NCI-H345 treated with DMSO at 0.1 percent for 48 hours (cell line): ENCODE measurements around the gene AP2A1.
"Not testable (repeated sequence)": the region's sequence is repeated elsewhere in the genome, so short reads cannot be mapped to it uniquely, and the experiment has no call there.

Experiments
- DNase-seq: peaks from one replicate; lab custom pipeline; 2025; ENCODE audit not compliant: unreplicated experiment; lab: John Stamatoyannopoulos, UW

Gene AP2A1

GRCh38 chr19:49811328-49811727 lies 44.5 kb downstream of the AP2A1 start:
- no peak for DNase-seq

GRCh38 chr19:49812452-49812996 lies 45.7 kb downstream of the AP2A1 start:
- no peak for DNase-seq

- peak; percentile 92 for DNase-seq
Observed at GRCh38 chr19:49812997-49813861, 46.4 kb downstream of the AP2A1 start, which contains the start of gene FUZ. Gene FUZ (minus strand): TSS chr19:49813292. CDS start chr19:49813106, 186 bp downstream.

GRCh38 chr19:49814010-49814409 lies 47.2 kb downstream of the AP2A1 start:
- DNase-seq = peak; percentile 2

GRCh38 chr19:49816590-49816989 lies 49.8 kb downstream of the AP2A1 start:
- DNase-seq = no peak

- peak; percentile 61 for DNase-seq
Observed at GRCh38 chr19:49817964-49818648, 51.3 kb downstream of the AP2A1 start, which contains the start of gene MED25. Gene MED25 (plus strand): TSS chr19:49818289. CDS start chr19:49818342, 53 bp downstream.

- no peak for DNase-seq
Observed at GRCh38 chr19:49818649-49819370, 52.0 kb downstream of the AP2A1 start.

- not testable (repeated sequence) for DNase-seq
Observed at GRCh38 chr19:49819452-49820115, 52.8 kb downstream of the AP2A1 start.

GRCh38 chr19:49820125-49820524 lies 53.3 kb downstream of the AP2A1 start:
- peak; percentile 74 for DNase-seq

GRCh38 chr19:49823472-49823871 lies 56.7 kb downstream of the AP2A1 start:
- DNase-seq = peak; percentile 70

GRCh38 chr19:49824662-49825061 lies 57.9 kb downstream of the AP2A1 start:
- DNase-seq = no peak

GRCh38 chr19:49827034-49827433 lies 60.2 kb downstream of the AP2A1 start:
- no peak for DNase-seq

GRCh38 chr19:49829200-49829599 lies 62.4 kb downstream of the AP2A1 start:
- DNase-seq = no peak

GRCh38 chr19:49829721-49830120 lies 62.9 kb downstream of the AP2A1 start:
- no peak for DNase-seq

GRCh38 chr19:49830766-49831165 lies 64.0 kb downstream of the AP2A1 start:
- no peak for DNase-seq

GRCh38 chr19:49831592-49831991 lies 64.8 kb downstream of the AP2A1 start:
- no peak for DNase-seq

- DNase-seq = no peak
Observed at GRCh38 chr19:49832556-49832955, 65.8 kb downstream of the AP2A1 start.

- DNase-seq = no peak
Observed at GRCh38 chr19:49833599-49833998, 66.8 kb downstream of the AP2A1 start.

- no peak for DNase-seq
Observed at GRCh38 chr19:49835562-49835961, 68.8 kb downstream of the AP2A1 start.

- no peak for DNase-seq
Observed at GRCh38 chr19:49836176-49837008, 69.6 kb downstream of the AP2A1 start.
